Measurements from ENCODE around the gene TARDBP.
A peak's percentile ranks its signal among the peaks of the same experiment; 100 is the strongest.
"Not testable (repeated sequence)": the region's sequence is repeated elsewhere in the genome, so short reads cannot be mapped to it uniquely, and the experiment has no call there.

TARDBP gene

DNA sequence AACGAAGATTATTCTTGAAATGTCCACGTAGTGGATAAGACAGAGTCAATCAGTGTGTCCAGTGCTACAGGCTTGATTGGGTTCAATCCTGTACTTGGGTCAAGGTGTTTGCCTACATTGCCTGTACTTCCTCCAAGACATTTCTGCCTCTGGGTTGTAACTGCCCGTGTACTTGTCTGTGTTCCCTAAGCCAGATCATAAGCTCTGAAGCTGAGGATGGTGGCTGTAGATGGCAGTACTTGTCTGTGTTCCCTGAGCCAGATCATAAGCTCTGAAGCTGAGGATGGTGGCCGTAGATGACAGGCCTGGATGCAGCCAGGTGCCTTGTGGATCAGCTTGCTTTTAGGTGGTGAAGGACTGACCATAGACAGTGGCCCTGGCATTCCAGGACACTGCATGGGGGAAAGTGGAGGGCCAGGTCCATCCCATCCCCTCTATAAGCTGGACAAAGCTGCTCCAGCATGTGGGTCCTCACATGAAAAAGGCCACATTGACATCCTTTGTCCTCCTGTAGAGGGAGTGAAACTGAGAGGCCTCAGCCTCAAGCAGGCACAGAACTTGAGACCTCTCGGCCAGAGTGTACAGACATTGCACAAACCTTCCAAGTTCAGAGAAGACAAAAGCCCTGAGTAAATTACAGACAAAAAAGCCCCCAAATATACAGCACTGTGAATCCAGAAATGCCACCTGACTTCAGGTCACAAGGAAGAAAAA is 49.4 kb downstream of the TARDBP start:
- DNase-seq = no peak

DNA sequence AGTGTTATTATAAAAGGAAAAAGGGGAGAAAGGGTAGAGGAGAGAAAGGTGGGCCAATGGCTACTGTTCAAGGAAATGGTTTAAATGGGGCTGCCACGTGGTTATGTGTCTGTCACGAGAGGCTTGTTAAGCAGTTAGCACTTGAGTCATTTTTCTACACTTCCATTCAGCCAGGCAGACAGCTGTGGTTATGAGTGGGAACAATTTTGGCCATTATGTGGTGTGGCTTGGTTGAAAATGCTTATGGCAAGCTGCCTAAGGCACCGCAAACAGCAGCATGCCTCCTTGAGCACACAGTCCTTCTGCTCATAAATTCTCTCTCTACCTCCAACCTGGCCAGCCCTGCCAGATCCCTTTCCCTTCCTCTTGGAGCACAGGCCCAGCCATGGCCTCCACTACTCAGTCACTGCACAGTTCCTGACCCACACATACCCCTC is 50.5 kb downstream of the TARDBP start:
- peak; percentile 27 for DNase-seq

DNA sequence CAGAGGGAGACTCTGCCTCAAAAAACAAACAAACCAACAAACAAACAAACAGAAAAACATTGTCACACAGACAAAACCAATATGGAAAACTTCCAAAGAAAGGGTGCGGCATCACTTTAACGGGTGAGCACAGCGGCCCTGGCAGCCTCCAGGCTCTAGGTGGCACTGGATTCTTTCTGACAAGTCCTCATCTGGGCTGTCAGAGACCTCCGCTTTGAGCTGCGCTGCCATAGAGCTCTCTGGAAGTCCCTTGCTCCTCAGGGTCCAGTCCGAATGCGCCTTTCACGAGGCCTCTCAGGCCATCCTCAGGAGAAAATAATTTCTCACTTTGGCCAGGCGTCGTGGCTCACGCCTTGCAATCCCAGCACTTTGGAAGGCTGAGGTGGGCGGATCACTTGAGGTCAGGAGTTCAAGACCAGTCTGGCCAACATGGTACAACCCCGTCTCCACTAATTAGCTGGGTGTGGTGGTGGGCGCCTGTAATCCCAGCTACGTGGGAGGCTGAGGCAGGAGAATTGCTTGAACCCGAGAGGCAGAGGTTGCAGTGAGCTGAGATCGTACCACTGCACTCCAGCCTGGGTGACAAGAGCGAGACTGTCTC is 51.6 kb downstream of the TARDBP start:
- DNase-seq = not testable (repeated sequence)

DNA sequence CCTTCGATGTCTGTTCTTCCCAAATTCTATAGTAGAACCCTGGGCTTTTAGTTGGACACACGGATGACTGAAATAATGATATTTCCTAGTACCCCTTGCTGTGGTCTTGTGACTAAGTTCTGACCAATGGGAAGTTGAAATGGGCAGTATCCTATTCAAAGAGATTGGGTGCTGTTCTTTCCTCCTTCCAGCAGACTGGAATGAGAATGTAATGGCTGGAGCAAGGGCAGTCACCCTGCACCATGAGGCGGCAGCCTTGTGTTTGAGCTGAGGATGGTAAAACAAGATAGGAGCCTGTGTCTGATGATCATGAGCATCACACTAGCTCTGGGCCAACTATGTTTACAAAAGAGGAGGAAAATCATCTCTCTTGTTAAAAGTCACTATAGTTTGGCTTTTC is 52.5 kb downstream of the TARDBP start:
- no peak for DNase-seq

DNA sequence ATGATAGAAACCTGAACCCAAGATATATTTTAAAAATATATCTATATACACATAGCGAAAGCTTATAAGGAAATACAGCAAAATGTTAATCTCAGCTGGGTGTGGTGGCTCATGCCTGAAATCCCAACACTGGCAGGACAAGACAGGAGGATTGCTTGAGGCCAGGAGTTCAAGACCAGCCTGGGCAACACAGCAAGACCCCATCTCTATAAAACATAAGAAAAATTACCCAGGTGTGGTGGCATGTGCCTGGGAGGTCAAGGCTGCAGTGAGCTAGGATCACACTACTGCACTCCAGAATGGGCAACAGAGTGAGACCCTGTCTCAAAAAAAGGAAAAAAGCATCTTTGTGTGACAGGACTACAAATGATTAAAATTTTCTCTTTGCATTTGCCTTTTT is 53.3 kb downstream of the TARDBP start:
- no peak for DNase-seq

DNA sequence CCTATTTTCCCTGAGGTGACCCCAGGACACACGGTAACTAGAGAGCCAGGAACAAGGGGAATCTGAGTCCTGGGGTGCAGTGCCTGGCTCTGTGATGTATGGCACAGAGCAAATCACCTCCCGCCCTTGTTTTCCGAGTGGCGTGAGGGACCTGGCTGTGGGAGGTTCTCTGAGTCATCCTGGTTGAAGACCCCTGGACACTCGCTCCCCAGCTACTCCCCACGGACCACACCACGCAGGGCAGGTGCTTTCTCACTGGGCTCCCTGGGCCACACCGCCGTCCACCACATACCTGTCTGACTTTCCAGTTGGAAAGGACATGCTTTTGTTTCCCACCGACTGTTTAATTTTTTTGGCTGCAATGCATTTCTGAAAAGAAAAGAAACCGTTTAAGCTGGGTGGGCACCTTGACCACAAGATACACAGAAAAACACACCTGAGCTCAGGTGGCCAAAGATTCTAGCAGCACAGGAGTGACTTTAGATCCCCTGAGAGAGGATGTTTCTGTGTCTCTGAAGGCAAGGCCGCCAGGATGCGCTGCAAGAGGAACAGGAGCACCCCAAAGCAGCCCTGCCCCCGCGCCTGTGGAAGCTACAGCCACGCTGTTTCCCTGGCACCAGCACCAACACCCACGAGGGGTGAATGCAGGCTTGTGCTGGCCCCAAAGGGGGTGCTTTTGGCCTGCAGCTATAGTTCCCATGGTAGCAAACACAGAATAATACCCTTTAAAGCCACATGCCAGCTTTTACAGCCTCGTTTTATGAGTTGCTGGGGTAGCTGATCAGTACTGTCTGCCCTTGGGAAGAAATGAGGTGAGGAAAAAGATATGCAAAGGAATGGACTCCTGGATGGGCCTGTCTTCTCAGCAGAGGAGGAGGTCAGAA is 55.5 kb downstream of the TARDBP start:
- DNase-seq = no peak

DNA sequence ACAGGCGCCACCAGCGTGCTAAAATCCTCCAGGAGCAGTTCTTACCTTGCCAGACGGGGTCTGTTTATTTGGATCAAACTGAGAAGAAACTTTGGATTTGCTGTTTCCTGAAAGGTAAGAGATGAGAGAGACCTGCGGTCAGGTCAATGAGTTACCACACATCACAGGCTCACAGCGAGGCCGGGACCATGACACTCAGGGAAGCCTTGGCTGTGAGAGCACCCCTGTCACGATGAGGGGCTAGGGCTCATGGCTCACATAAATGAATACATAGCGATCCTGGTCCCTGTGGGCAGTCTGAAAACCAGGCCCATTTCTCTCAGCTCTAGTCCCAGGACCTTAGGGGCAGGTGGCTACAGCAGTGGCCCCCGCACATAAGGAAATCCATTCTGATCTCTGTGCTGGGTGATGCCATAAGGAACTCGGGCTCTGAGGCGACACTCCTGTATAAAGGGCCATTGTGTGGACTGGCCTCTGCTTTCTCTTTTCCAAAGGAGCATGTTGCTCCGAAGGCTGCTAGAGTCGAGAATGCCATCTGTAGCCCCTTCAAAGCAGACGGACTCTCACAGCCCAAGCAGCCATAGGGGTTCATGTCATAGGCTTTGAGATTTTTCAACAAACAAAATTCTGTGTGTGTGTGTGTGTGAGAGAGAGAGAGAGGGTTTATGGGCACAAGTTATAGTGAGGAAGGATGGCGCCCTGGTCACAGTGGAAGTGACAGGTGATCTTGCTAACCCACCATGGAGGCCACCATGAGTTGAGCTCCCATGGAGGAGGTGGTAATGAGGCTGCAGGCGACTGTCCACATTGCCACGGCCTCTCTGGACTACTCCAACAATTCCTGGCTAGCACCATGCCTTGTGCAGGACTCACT is 56.4 kb downstream of the TARDBP start:
- DNase-seq = no peak

DNA sequence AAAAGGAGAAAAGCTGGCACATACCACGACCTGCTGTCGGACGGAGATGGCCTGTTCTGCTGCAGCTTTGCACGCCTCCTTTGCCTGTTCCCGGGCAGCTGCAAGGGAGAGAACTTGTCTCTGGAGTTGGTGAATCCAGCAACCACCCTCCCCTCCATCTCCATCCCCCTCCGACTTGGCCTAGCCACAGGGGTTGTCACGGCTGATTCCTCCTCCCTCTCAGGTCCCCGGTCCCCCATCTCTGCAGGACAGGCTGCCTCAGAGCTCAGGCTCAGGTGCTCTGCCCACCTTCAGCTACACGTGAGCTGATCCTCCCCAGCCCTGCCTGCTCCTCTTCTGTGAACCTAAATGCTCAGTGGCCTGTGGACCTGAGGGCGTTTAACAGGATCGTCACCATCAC is 58.4 kb downstream of the TARDBP start:
- no peak for DNase-seq

DNA sequence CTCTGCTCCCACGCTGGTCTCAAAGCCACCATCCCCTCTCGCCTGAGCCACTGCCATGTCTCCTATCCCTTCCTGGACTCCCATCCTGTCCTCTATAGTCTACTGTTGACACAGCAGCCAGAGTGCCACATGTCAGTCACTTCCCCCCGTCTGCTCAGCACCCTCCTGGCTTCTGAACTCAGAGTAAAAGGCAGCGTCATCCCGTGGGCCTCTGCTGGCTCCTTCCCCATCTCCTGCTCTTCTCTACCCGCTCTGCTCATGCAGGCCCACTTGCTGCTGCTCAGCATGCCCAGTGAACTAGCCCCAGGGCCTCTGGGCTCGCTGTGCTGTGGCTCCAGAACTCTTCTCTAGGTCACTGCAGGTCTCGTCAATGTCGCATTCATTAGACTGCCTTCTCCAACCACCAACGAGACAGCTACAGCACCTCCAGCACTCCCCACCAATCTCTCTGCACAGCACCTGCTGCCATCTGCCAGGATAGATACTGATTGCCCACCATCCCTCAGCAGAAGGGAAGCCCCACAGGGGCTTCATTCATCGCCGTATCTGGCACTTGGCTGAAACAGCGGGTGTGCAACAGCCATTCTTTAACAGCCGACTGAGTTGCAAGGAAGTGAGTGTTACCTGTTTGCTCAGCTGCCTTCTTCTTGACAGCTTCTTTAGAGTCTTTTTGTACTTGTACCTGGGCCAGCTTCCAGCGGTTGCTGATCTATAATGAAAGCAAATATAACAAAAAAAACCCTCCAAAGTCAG is 59.2 kb downstream of the TARDBP start:
- no peak for DNase-seq

DNA sequence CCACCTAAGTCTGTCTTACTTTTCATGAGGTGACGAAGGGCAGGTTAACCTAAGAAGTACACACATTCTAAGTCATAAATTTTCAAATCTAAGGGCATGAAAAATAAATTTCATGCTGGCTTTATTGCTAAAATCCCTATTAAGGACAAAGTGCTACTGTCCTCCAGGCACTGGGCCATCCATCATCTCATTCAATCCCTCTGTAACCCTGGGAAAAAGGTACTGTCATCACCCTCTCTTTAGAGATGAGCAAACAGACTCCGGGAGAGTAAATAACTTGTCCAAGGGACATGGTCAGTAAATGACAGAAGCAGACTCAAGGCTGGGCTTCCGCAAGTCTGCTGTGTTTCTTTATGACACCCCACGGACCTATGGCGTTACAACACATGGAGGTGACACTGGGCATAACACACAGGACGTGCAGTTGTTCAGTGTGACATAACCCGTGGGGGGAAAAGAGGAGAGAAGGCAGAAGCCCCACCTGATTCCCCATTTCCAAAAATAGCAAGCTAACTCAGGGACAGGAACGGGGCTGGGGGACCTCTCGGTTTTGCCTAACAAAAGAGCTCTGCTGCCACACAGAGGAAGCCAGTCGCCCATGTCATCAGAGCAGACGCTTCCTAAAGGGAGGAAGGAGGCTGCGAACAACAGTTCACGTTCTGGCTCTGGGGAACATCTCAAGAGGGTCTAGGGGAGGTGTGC is 59.9 kb downstream of the TARDBP start:
- DNase-seq = no peak

DNA sequence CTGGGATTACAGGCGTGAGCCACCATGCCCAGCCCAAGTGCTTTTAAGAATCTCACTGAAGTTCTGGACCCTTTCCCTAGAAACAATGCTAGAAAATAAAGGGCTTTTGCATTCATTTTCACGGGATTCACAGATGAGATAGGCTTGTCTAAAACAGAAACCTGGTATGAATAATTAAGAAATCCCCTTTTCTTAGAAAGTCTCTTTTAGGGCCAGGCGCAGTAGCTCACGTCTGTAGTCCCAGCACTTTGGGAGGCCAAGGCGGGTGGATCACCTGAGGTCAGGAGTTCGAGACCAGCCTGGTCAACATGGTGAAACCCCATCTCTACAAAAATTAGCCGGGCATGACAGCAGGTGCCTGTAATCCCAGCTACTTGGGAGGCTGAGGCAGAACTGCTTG is 60.9 kb downstream of the TARDBP start:
- not testable (repeated sequence) for DNase-seq
